Measurements from ENCODE around the gene FYN.

DNA sequence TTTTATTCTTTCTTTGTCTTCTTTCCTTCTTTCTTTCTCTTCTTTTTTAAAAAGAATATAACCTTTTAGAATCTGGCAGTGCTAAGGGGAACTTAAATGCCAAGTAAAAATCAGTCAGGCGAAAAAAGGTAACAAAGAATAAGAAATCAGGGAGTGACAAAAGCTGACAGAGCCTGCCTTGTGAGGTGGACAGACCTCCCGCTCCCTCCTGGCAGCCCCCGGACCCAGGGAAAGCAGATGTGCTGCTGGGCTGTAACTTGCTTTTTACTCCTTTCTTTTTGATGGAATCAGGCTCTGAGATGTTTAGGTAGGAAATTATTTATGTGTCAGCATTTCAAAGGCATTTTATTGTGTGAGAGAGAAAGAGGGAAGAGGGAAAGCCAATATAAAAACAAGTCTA is 172.1 kb downstream of the FYN start:
- TF ChIP-seq POLR2A (IDR thresholded peaks at IDR 0.05; ENCODE audit: low read depth, low read length), result no peak
- TF ChIP-seq POLR2AphosphoS5 (IDR thresholded peaks at IDR 0.05; ENCODE audit: low read depth, low read length), result no peak
- TF ChIP-seq TAF1 (IDR thresholded peaks at IDR 0.05; ENCODE audit: low read depth, low read length), result no peak
- no peak for TF ChIP-seq PAX5 (IDR thresholded peaks at IDR 0.05; ENCODE audit: insufficient read depth, low read length, severe bottlenecking)

All from GM12891 (cell line).